Natural killer cell treated with Interleukin-12 subunit alpha and Interleukin-12 subunit beta and Interleukin-15 and Interleukin-18, amount 100 ng/mL, for 72 hours (primary cell): Measurements from ENCODE around the gene SESN2. TPM values are rescaled to one million over a fixed set of nuclear protein-coding genes. Genes with fewer than 3 reads are reported as not detected.
"Not testable (repeated sequence)": the region's sequence is repeated elsewhere in the genome, so short reads cannot be mapped to it uniquely, and the experiment has no call there.

Source experiments
- ATAC-seq, 2 donors: fragments of 150-1000 bp; cut with Tn5 transposase in 1 of 2; sonication (Bioruptor Pico), chemical (Tn5 transposase) in 1 of 2; 2 replicates each; pipeline ENCODE4 v1.10.0; 2021
- DNase-seq: peaks from one replicate; pipeline ENCODE4 v3.0.0; 2022; ENCODE audit warnings: low spot score
- H3K27ac Mint-ChIP-seq, 2 donors: 1 replicate in 1 of 2; 2 replicates in 1 of 2; pipeline ENCODE4 v1.8.0; 2022; ENCODE audit warnings: mixed read lengths in 2 of 2, mild to moderate bottlenecking in 1 of 2, moderate library complexity in 1 of 2
- H3K27me3 Mint-ChIP-seq, 2 donors: 1 replicate in 1 of 2; 2 replicates in 1 of 2; pipeline ENCODE4 v1.8.0; 2022; ENCODE audit warnings: mixed read lengths in 2 of 2
- H3K36me3 Mint-ChIP-seq: one replicate; pipeline ENCODE4 v1.8.0; 2022; ENCODE audit warnings: mixed read lengths
- H3K4me1 Mint-ChIP-seq, 2 donors: 1 replicate in 1 of 2; 2 replicates in 1 of 2; pipeline ENCODE4 v1.8.0; 2022; ENCODE audit warnings: low read depth in 2 of 2, mixed read lengths in 2 of 2, mild to moderate bottlenecking in 1 of 2
- H3K4me3 Mint-ChIP-seq: one replicate; pipeline ENCODE4 v1.8.0; 2022; ENCODE audit warnings: mixed read lengths
- H3K9me3 Mint-ChIP-seq: 2 replicates; pipeline ENCODE4 v1.8.0; 2022; ENCODE audit warnings: mixed read lengths
- total RNA-seq, 2 donors: library from RNA; stranded (reverse); gene quantifications; one replicate each; pipeline ENCODE4 v1.2.3, GENCODE V29; 2022

Gene SESN2
- total RNA-seq, 2 donors from 2014 or later: 26.4 to 36.1 TPM

- H3K36me3 Mint-ChIP-seq: no peaks in the 10 kb centered on the region
- no peaks in the 10 kb centered on the region for H3K27me3 Mint-ChIP-seq
- ATAC-seq (no peak), DNase-seq (no peak)
- no peak overlapping the region for H3K4me3 Mint-ChIP-seq
- H3K4me1 Mint-ChIP-seq: no peaks in the 10 kb centered on the region
- H3K9me3 Mint-ChIP-seq: no peaks in the 10 kb centered on the region
- no peak overlapping the region for H3K27ac Mint-ChIP-seq
These were observed 50.4 kb downstream of the SESN2 start for GRCh38 chr1:28309702-28310101.

GRCh38 chr1:28313702-28314546 lies 54.6 kb downstream of the SESN2 start:
- DNase-seq (no peak), ATAC-seq (peak in 1 of 2 donors; percentile 45)
- no peaks in the 10 kb centered on the region for H3K9me3 Mint-ChIP-seq
- no peaks in the 10 kb centered on the region for H3K27me3 Mint-ChIP-seq
- no peaks in the 10 kb centered on the region for H3K36me3 Mint-ChIP-seq
- H3K4me3 Mint-ChIP-seq: no peak overlapping the region
- no peaks in the 10 kb centered on the region for H3K4me1 Mint-ChIP-seq
- H3K27ac Mint-ChIP-seq: peak overlapping the region in 1 of 2 donors; percentile 20

- no peaks in the 10 kb centered on the region for H3K4me1 Mint-ChIP-seq
- no peaks in the 10 kb centered on the region for H3K36me3 Mint-ChIP-seq
- H3K27ac Mint-ChIP-seq: peak overlapping the region in 1 of 2 donors; percentile 20
- H3K4me3 Mint-ChIP-seq: no peak overlapping the region
- H3K9me3 Mint-ChIP-seq: no peaks in the 10 kb centered on the region
- H3K27me3 Mint-ChIP-seq: no peaks in the 10 kb centered on the region
- DNase-seq (no peak), ATAC-seq (no peak)
These were observed 55.2 kb downstream of the SESN2 start for GRCh38 chr1:28314547-28314941.

GRCh38 chr1:28317014-28317413 lies 57.7 kb downstream of the SESN2 start:
- Mint-ChIP-seq H3K4me1 (no peaks in the 10 kb centered on the region), H3K4me3 (no peak overlapping the region), H3K27ac (no peak overlapping the region), H3K27me3 (no peaks in the 10 kb centered on the region), H3K9me3 (no peaks in the 10 kb centered on the region), H3K36me3 (no peaks in the 10 kb centered on the region)
- ATAC-seq (no peak), DNase-seq (no peak)

GRCh38 chr1:28322194-28322593 lies 62.9 kb downstream of the SESN2 start:
- Mint-ChIP-seq H3K4me3 (no peak overlapping the region), H3K9me3 (no peaks in the 10 kb centered on the region), H3K4me1 (peaks cover 0 to 5% of the 10 kb centered on the region in 2 donors), H3K27ac (no peak overlapping the region), H3K36me3 (no peaks in the 10 kb centered on the region), H3K27me3 (no peaks in the 10 kb centered on the region)
- ATAC-seq (no peak), DNase-seq (no peak)

- no peaks in the 10 kb centered on the region for H3K9me3 Mint-ChIP-seq
- H3K4me3 Mint-ChIP-seq: no peak overlapping the region
- no peaks in the 10 kb centered on the region for H3K27me3 Mint-ChIP-seq
- no peaks in the 10 kb centered on the region for H3K36me3 Mint-ChIP-seq
- H3K4me1 Mint-ChIP-seq: peaks cover 6 to 14% of the 10 kb centered on the region in 2 donors
- DNase-seq: no peak
- ATAC-seq: no peak
- H3K27ac Mint-ChIP-seq: no peak overlapping the region
These were observed 64.4 kb downstream of the SESN2 start for GRCh38 chr1:28323720-28324119.

GRCh38 chr1:28326515-28326914 lies 67.2 kb downstream of the SESN2 start:
- no peaks in the 10 kb centered on the region for H3K9me3 Mint-ChIP-seq
- DNase-seq (no peak), ATAC-seq (no peak)
- peak overlapping the region in 1 of 2 donors; percentile 6 for H3K27ac Mint-ChIP-seq
- peaks cover 17 to 29% of the 10 kb centered on the region in 2 donors for H3K4me1 Mint-ChIP-seq
- no peaks in the 10 kb centered on the region for H3K36me3 Mint-ChIP-seq
- H3K4me3 Mint-ChIP-seq: no peak overlapping the region
- H3K27me3 Mint-ChIP-seq: no peaks in the 10 kb centered on the region

- no peak overlapping the region for H3K4me3 Mint-ChIP-seq
- H3K27me3 Mint-ChIP-seq: no peaks in the 10 kb centered on the region
- no peak for DNase-seq
- H3K9me3 Mint-ChIP-seq: no peaks in the 10 kb centered on the region
- no peak for ATAC-seq
- H3K4me1 Mint-ChIP-seq: peaks cover 17 to 29% of the 10 kb centered on the region in 2 donors
- H3K36me3 Mint-ChIP-seq: no peaks in the 10 kb centered on the region
- H3K27ac Mint-ChIP-seq: peak overlapping the region in 1 of 2 donors; percentile 6
These were observed 67.7 kb downstream of the SESN2 start for GRCh38 chr1:28326984-28327383.

GRCh38 chr1:28327431-28327830 lies 68.1 kb downstream of the SESN2 start:
- DNase-seq, H3K9me3 Mint-ChIP-seq, ATAC-seq, H3K4me3 Mint-ChIP-seq, H3K27me3 Mint-ChIP-seq, H3K36me3 Mint-ChIP-seq: not testable (repeated sequence)
- Mint-ChIP-seq H3K27ac (peak overlapping the region; percentile 6 to 99), H3K4me1 (peaks cover 19 to 32% of the 10 kb centered on the region in 2 donors)

- no peaks in the 10 kb centered on the region for H3K9me3 Mint-ChIP-seq
- peak overlapping the region; percentile 94 to 99 for H3K27ac Mint-ChIP-seq
- peaks cover 12% of the 10 kb centered on the region for H3K36me3 Mint-ChIP-seq
- no peaks in the 10 kb centered on the region for H3K27me3 Mint-ChIP-seq
- no peak for ATAC-seq
- H3K4me3 Mint-ChIP-seq: peak overlapping the region; percentile 86
- DNase-seq: no peak
- peaks cover 27 to 39% of the 10 kb centered on the region in 2 donors for H3K4me1 Mint-ChIP-seq
These were observed 68.9 kb downstream of the SESN2 start for GRCh38 chr1:28328228-28328648.

- Mint-ChIP-seq H3K4me3 (peak overlapping the region; percentile 86), H3K4me1 (peaks cover 29 to 39% of the 10 kb centered on the region in 2 donors), H3K36me3 (peaks cover 12% of the 10 kb centered on the region), H3K9me3 (no peaks in the 10 kb centered on the region), H3K27ac (peak overlapping the region; percentile 94 to 99), H3K27me3 (no peaks in the 10 kb centered on the region)
- DNase-seq (no peak), ATAC-seq (peak; percentile 1 to 44)
These were observed 70.3 kb downstream of the SESN2 start for GRCh38 chr1:28329395-28330153.
